WTC11 (cell line): ENCODE results near the gene FAM20C. TPM values are rescaled to one million over a fixed set of nuclear protein-coding genes. Genes with fewer than 3 reads are reported as not detected.

Experiments
- ATAC-seq: fragments of 200-7000 bp; cut with Tn5 transposase; 2 replicates; pipeline ENCODE4 v1.10.0; 2021; ENCODE audit warnings: mild to moderate bottlenecking, moderate library complexity
- CTCF ChIA-PET: fragments of 300-600 bp; sonication (Branson Sonifier 250); formaldehyde crosslinking; loops from one replicate; lab custom pipeline; 2021; ENCODE audit warnings: antibody characterized with exemption; lab: Charles Lee
- POLR2A ChIA-PET: fragments of 350-600 bp; sonication (Branson Sonifier 250); formaldehyde crosslinking; loops from one replicate; lab custom pipeline; 2021; ENCODE audit warnings: antibody characterized with exemption; lab: Charles Lee
- DNase-seq: peaks from one replicate; pipeline ENCODE4 v3.0.0; 2021; ENCODE audit warnings: low spot score
- H3K27ac Mint-ChIP-seq: 2 replicates; pipeline ENCODE4 v1.8.0; 2021; ENCODE audit warnings: mixed read lengths
- H3K27me3 Mint-ChIP-seq: 2 replicates; pipeline ENCODE4 v1.8.0; 2021; ENCODE audit warnings: low read depth, mild to moderate bottlenecking, moderate library complexity, mixed read lengths
- H3K36me3 Mint-ChIP-seq: 2 replicates; pipeline ENCODE4 v1.8.0; 2021; ENCODE audit warnings: mixed read lengths
- H3K4me1 Mint-ChIP-seq: 2 replicates; pipeline ENCODE4 v1.8.0; 2022; ENCODE audit warnings: mixed read lengths
- H3K4me3 Mint-ChIP-seq: 2 replicates; pipeline ENCODE4 v1.8.0; 2021; ENCODE audit warnings: mild to moderate bottlenecking, moderate library complexity, mixed read lengths
- H3K9me3 Mint-ChIP-seq: 2 replicates; pipeline ENCODE4 v1.8.0; 2021; ENCODE audit warnings: mixed read lengths
- ATF1 ChIP-seq: sonication (generic); formaldehyde crosslinking; IDR thresholded peaks from 2 replicates; pipeline ENCODE4 v1.8.1; 2023; ENCODE audit warnings: mild to moderate bottlenecking, moderate library complexity, missing genetic modification reagents
- CBFB ChIP-seq: sonication (generic); formaldehyde crosslinking; IDR thresholded peaks from 2 replicates; pipeline ENCODE4 v1.8.1; 2022; ENCODE audit warnings: mild to moderate bottlenecking, low read depth, missing genetic modification reagents
- E2F1 ChIP-seq: sonication (generic); formaldehyde crosslinking; IDR thresholded peaks from 2 replicates; pipeline ENCODE4 v1.8.0; 2022; ENCODE audit warnings: mild to moderate bottlenecking, missing genetic modification reagents
- ELF4 ChIP-seq: sonication (generic); formaldehyde crosslinking; IDR thresholded peaks from 2 replicates; pipeline ENCODE4 v1.8.1; 2022; ENCODE audit warnings: low read depth, mild to moderate bottlenecking, moderate library complexity, missing genetic modification reagents
- FOXJ3 ChIP-seq: sonication (generic); formaldehyde crosslinking; IDR thresholded peaks from 2 replicates; pipeline ENCODE4 v1.9.0; 2021; ENCODE audit warnings: missing genetic modification reagents, mild to moderate bottlenecking, borderline replicate concordance
- NR3C1 ChIP-seq: sonication (generic); formaldehyde crosslinking; conservative IDR thresholded peaks from 2 replicates; pipeline ENCODE4 v1.8.1; 2023; ENCODE audit warnings: low read depth, mild to moderate bottlenecking, missing genetic modification reagents
- RELA ChIP-seq: sonication (generic); formaldehyde crosslinking; IDR thresholded peaks from 2 replicates; pipeline ENCODE4 v1.8.1; 2022; ENCODE audit warnings: missing genetic modification reagents, mild to moderate bottlenecking, borderline replicate concordance
- RORB ChIP-seq: fragments of 250-450 bp; sonication (Bioruptor Pico); IDR thresholded peaks from 2 replicates; pipeline ENCODE4 v1.9.0; 2021; ENCODE audit warnings: mild to moderate bottlenecking
- USF1 ChIP-seq: sonication (generic); formaldehyde crosslinking; IDR thresholded peaks from 2 replicates; pipeline ENCODE4 v1.8.0; 2022; ENCODE audit warnings: mild to moderate bottlenecking, missing genetic modification reagents
- ZBTB21 ChIP-seq: sonication (generic); formaldehyde crosslinking; IDR thresholded peaks from 2 replicates; pipeline ENCODE4 v1.8.1; 2023; ENCODE audit warnings: mild to moderate bottlenecking, missing genetic modification reagents, borderline replicate concordance
- ZNF121 ChIP-seq: sonication (generic); formaldehyde crosslinking; IDR thresholded peaks from 2 replicates; pipeline ENCODE4 v1.8.0; 2023; ENCODE audit warnings: missing genetic modification reagents
- ZNF281 ChIP-seq: sonication (generic); formaldehyde crosslinking; IDR thresholded peaks from 2 replicates; pipeline ENCODE4 v1.8.0; 2023; ENCODE audit warnings: mild to moderate bottlenecking, missing genetic modification reagents
- ZNF396 ChIP-seq: fragments of 250-450 bp; sonication (Bioruptor Pico); IDR thresholded peaks from 2 replicates; pipeline ENCODE4 v1.8.0; 2021; ENCODE audit warnings: mild to moderate bottlenecking, moderate library complexity, borderline replicate concordance
- ZNF532 ChIP-seq: fragments of 250-450 bp; sonication (Bioruptor Pico); IDR thresholded peaks from 2 replicates; pipeline ENCODE4 v1.9.0; 2021; ENCODE audit warnings: mild to moderate bottlenecking, borderline replicate concordance
- ZNF671 ChIP-seq: fragments of 250-450 bp; sonication (Bioruptor Pico); IDR thresholded peaks from 2 replicates; pipeline ENCODE4 v1.8.0; 2021; ENCODE audit warnings: mild to moderate bottlenecking
- total RNA-seq: library from RNA; stranded (reverse); gene quantifications from 3 replicates; pipeline ENCODE4 v1.2.3, GENCODE V29; 2021
- TF ChIP-seq, protein P1 (sequence below): sonication (generic); formaldehyde crosslinking; IDR thresholded peaks from 2 replicates; pipeline ENCODE4 v1.8.0; 2023; ENCODE audit warnings: missing genetic modification reagents
- TF ChIP-seq, protein P2 (sequence below): sonication (generic); formaldehyde crosslinking; conservative IDR thresholded peaks from 2 replicates; pipeline ENCODE4 v1.8.1; 2022; ENCODE audit warnings: mild to moderate bottlenecking, missing genetic modification reagents
- TF ChIP-seq, protein P3 (sequence below): sonication (generic); formaldehyde crosslinking; IDR thresholded peaks from 2 replicates; pipeline ENCODE4 v1.8.1; 2023; ENCODE audit warnings: mild to moderate bottlenecking, moderate library complexity, missing genetic modification reagents

FAM20C gene
- total RNA-seq, 1 experiment from 2014 or later = 64.9 TPM

GRCh38 chr7:173209-173918 is 19.0 kb upstream of the FAM20C start:
- no peaks in the 10 kb centered on the region for H3K9me3 Mint-ChIP-seq
- no peaks in the 10 kb centered on the region for H3K36me3 Mint-ChIP-seq
- TF ChIP-seq, protein P1, sequence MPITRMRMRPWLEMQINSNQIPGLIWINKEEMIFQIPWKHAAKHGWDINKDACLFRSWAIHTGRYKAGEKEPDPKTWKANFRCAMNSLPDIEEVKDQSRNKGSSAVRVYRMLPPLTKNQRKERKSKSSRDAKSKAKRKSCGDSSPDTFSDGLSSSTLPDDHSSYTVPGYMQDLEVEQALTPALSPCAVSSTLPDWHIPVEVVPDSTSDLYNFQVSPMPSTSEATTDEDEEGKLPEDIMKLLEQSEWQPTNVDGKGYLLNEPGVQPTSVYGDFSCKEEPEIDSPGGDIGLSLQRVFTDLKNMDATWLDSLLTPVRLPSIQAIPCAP (CRISPR knock-in tag) = no peak
- TF ChIP-seq ELF4 (CRISPR knock-in tag) = no peak
- TF ChIP-seq E2F1 (CRISPR knock-in tag) = no peak
- no peak for TF ChIP-seq ZBTB21 (CRISPR knock-in tag)
- no peak for TF ChIP-seq USF1 (CRISPR knock-in tag)
- no peak for TF ChIP-seq ZNF396 (CRISPR knock-in tag)
- TF ChIP-seq NR3C1 (CRISPR knock-in tag) = no peak
- TF ChIP-seq ZNF671 (CRISPR knock-in tag) = no peak
- no peak for TF ChIP-seq RORB
- TF ChIP-seq ZNF121 (CRISPR knock-in tag) = no peak
- TF ChIP-seq ZNF532 (CRISPR knock-in tag) = no peak
- no peak for TF ChIP-seq ATF1
- no peak for TF ChIP-seq FOXJ3 (CRISPR knock-in tag)
- no peak for TF ChIP-seq ZNF281 (CRISPR knock-in tag)
- TF ChIP-seq RELA = no peak
- no peak for TF ChIP-seq CBFB
- TF ChIP-seq, protein P2, sequence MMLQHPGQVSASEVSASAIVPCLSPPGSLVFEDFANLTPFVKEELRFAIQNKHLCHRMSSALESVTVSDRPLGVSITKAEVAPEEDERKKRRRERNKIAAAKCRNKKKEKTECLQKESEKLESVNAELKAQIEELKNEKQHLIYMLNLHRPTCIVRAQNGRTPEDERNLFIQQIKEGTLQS (CRISPR knock-in tag) = no peak
- TF ChIP-seq, protein P3, sequence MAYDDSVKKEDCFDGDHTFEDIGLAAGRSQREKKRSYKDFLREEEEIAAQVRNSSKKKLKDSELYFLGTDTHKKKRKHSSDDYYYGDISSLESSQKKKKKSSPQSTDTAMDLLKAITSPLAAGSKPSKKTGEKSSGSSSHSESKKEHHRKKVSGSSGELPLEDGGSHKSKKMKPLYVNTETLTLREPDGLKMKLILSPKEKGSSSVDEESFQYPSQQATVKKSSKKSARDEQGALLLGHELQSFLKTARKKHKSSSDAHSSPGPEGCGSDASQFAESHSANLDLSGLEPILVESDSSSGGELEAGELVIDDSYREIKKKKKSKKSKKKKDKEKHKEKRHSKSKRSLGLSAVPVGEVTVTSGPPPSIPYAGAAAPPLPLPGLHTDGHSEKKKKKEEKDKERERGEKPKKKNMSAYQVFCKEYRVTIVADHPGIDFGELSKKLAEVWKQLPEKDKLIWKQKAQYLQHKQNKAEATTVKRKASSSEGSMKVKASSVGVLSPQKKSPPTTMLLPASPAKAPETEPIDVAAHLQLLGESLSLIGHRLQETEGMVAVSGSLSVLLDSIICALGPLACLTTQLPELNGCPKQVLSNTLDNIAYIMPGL = no peak
- H3K4me1 Mint-ChIP-seq = peaks cover 3% of the 10 kb centered on the region
- DNase-seq (no peak), ATAC-seq (no peak; the same call in 1 of the 2 replicates)
- POLR2A ChIA-PET = no interaction called here
- no peak overlapping the region for H3K4me3 Mint-ChIP-seq
- H3K27me3 Mint-ChIP-seq = no peaks in the 10 kb centered on the region
- CTCF ChIA-PET = interaction anchor here (0.7 to 1.1 kb wide), 3 partner anchors 16 to 27 kb away, joined by 3 read pairs; no protein-coding TSS in a partner anchor
- no peak overlapping the region for H3K27ac Mint-ChIP-seq
